ENCODE results near the gene INIP. TPM values are rescaled to one million over a fixed set of nuclear protein-coding genes. Genes with fewer than 3 reads are reported as not detected.

The INIP gene
- total RNA-seq, 2 experiments from 2014 or later: 7.8 to 9.1 TPM

DNA sequence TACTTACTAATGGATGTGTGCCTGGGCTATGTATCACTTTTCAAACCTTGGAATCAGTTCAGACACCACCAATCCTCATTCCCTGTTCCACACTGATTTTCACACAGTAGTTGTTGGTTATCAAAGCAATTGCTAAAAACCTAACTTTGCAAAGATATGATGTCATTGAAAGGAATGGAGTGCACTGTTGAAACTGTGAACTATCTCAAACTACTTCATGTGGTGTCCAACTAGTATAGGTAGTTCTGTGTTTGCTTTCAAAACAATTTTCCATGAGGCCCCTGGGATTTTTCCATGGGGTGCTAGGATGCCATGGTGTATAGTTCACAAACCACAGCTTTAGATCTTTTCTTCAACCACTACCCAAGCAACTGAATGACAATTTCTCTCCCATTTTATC lies 17.8 kb downstream of the INIP start:
- H3K4me1 Mint-ChIP-seq (ENCODE audit: low read depth): peaks cover 16% of the 10 kb centered on the region
- peaks cover 4% of the 10 kb centered on the region for H3K4me1 ChIP-seq (ENCODE audit: insufficient read depth, low read length)
- no peaks in the 10 kb centered on the region for H3K27me3 ChIP-seq (ENCODE audit: control insufficient read depth in 1 of 2, insufficient read depth in 2 of 2, low read length in 2 of 2)
- ATAC-seq (ENCODE audit: poor library complexity) (no peak), DNase-seq (no peak)
- no peak overlapping the region for H3K4me3 Mint-ChIP-seq
- ChIA-PET POLR2A (no interaction called here), CTCF (no interaction called here)
- no peaks in the 10 kb centered on the region for H3K9me3 Mint-ChIP-seq
- TF ChIP-seq, protein P1, sequence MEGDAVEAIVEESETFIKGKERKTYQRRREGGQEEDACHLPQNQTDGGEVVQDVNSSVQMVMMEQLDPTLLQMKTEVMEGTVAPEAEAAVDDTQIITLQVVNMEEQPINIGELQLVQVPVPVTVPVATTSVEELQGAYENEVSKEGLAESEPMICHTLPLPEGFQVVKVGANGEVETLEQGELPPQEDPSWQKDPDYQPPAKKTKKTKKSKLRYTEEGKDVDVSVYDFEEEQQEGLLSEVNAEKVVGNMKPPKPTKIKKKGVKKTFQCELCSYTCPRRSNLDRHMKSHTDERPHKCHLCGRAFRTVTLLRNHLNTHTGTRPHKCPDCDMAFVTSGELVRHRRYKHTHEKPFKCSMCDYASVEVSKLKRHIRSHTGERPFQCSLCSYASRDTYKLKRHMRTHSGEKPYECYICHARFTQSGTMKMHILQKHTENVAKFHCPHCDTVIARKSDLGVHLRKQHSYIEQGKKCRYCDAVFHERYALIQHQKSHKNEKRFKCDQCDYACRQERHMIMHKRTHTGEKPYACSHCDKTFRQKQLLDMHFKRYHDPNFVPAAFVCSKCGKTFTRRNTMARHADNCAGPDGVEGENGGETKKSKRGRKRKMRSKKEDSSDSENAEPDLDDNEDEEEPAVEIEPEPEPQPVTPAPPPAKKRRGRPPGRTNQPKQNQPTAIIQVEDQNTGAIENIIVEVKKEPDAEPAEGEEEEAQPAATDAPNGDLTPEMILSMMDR (IDR thresholded peaks at IDR 0.05): no peak
- no peak overlapping the region for H3K27ac ChIP-seq (ENCODE audit: low read depth in 1 of 2, low read length in 2 of 2)
- no peaks in the 10 kb centered on the region for H3K27me3 Mint-ChIP-seq
- intact Hi-C loops (cut with DNase I, micrococcal nuclease): no loop called here
- H3K36me3 Mint-ChIP-seq (ENCODE audit: low read depth): peaks cover 77% of the 10 kb centered on the region
- H3K4me3 ChIP-seq (ENCODE audit: low read length): no peak overlapping the region
- H3K9me3 ChIP-seq (ENCODE audit: control insufficient read depth in 1 of 2, insufficient read depth in 1 of 2, low read length in 2 of 2): no peaks in the 10 kb centered on the region
- H3K27ac Mint-ChIP-seq: no peak overlapping the region
- peaks cover 24% of the 10 kb centered on the region for H3K36me3 ChIP-seq (ENCODE audit: insufficient read depth, low read length)

DNA sequence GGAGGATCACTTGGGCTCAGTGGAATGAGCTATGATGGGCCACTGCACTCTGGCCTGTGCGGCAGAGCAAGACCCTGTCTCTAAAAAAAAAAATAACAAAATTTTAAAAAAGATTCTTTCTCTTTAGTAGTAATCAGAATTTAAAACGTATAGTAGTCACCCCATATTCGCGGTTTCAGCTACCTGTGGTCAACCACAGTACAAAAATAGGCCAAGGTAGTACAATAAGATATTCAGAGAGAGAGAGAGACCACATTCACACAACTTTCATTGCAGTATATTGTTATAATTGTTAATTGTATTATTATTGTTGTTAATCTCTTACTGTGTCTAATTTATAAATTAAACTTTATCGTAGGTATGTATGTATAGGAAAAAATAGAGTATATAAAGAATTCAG lies 18.7 kb downstream of the INIP start:
- no peak overlapping the region for H3K27ac ChIP-seq (ENCODE audit: low read depth in 1 of 2, low read length in 2 of 2)
- H3K4me3 ChIP-seq (ENCODE audit: low read length): no peak overlapping the region
- TF ChIP-seq, protein P1 (IDR thresholded peaks at IDR 0.05): no peak
- Mint-ChIP-seq H3K36me3 (ENCODE audit: low read depth) (peaks cover 82% of the 10 kb centered on the region), H3K27ac (no peak overlapping the region), H3K9me3 (no peaks in the 10 kb centered on the region), H3K27me3 (no peaks in the 10 kb centered on the region), H3K4me1 (ENCODE audit: low read depth) (peaks cover 15% of the 10 kb centered on the region), H3K4me3 (no peak overlapping the region)
- ATAC-seq (ENCODE audit: poor library complexity): no peak
- H3K27me3 ChIP-seq (ENCODE audit: control insufficient read depth in 1 of 2, insufficient read depth in 2 of 2, low read length in 2 of 2): no peaks in the 10 kb centered on the region
- intact Hi-C loops (cut with DNase I, micrococcal nuclease): no loop called here
- H3K9me3 ChIP-seq (ENCODE audit: control insufficient read depth in 1 of 2, insufficient read depth in 1 of 2, low read length in 2 of 2): no peaks in the 10 kb centered on the region
- H3K36me3 ChIP-seq (ENCODE audit: insufficient read depth, low read length): peaks cover 32% of the 10 kb centered on the region
- H3K4me1 ChIP-seq (ENCODE audit: insufficient read depth, low read length): peaks cover 4% of the 10 kb centered on the region
- ChIA-PET POLR2A (interaction anchor here (0.5 kb wide), 1 partner anchor 54 kb away, joined by 3 read pairs; no protein-coding TSS in a partner anchor), CTCF (no interaction called here)
- peak in 2 of 14 experiments; percentile 23 to 28 for DNase-seq

DNA sequence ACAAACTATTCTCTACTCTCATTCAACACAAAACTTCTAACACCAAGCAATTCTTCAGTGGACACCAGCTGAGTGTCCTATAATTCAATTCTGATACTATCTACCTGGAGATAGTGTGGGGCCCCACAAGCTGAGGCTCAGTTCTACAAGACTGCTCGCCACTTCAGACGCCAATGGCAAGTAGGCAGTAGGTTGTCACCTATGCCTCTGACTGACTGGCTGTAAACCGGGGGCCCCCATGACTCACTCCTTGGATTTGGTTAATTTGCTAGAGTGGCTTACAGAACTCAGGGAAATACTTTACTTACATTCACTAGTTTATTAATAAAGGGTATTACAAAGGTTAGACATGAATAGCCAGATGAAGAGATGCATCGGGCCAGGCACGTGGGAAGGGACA lies 21.5 kb downstream of the INIP start:
- Mint-ChIP-seq H3K9me3 (no peaks in the 10 kb centered on the region), H3K4me1 (ENCODE audit: low read depth) (peaks cover 8% of the 10 kb centered on the region), H3K36me3 (ENCODE audit: low read depth) (peaks cover 88% of the 10 kb centered on the region), H3K27ac (no peak overlapping the region), H3K27me3 (no peaks in the 10 kb centered on the region), H3K4me3 (no peak overlapping the region)
- ChIA-PET POLR2A (no interaction called here), CTCF (no interaction called here)
- no peak overlapping the region for H3K27ac ChIP-seq (ENCODE audit: low read depth in 1 of 2, low read length in 2 of 2)
- peaks cover 4% of the 10 kb centered on the region for H3K4me1 ChIP-seq (ENCODE audit: insufficient read depth, low read length)
- intact Hi-C loops (cut with DNase I, micrococcal nuclease): no loop called here
- DNase-seq: no peak
- TF ChIP-seq, protein P1 (IDR thresholded peaks at IDR 0.05): no peak
- no peaks in the 10 kb centered on the region for H3K27me3 ChIP-seq (ENCODE audit: control insufficient read depth in 1 of 2, insufficient read depth in 2 of 2, low read length in 2 of 2)
- H3K36me3 ChIP-seq (ENCODE audit: insufficient read depth, low read length): peaks cover 41% of the 10 kb centered on the region
- no peak overlapping the region for H3K4me3 ChIP-seq (ENCODE audit: low read length)
- no peak for ATAC-seq (ENCODE audit: poor library complexity)
- no peaks in the 10 kb centered on the region for H3K9me3 ChIP-seq (ENCODE audit: control insufficient read depth in 1 of 2, insufficient read depth in 1 of 2, low read length in 2 of 2)

Data from CD4-positive, alpha-beta T cell (primary cell).